Measurements from ENCODE around the gene VEPH1.
"Not testable (repeated sequence)": the region's sequence is repeated elsewhere in the genome, so short reads cannot be mapped to it uniquely, and the experiment has no call there.

VEPH1 gene

DNA sequence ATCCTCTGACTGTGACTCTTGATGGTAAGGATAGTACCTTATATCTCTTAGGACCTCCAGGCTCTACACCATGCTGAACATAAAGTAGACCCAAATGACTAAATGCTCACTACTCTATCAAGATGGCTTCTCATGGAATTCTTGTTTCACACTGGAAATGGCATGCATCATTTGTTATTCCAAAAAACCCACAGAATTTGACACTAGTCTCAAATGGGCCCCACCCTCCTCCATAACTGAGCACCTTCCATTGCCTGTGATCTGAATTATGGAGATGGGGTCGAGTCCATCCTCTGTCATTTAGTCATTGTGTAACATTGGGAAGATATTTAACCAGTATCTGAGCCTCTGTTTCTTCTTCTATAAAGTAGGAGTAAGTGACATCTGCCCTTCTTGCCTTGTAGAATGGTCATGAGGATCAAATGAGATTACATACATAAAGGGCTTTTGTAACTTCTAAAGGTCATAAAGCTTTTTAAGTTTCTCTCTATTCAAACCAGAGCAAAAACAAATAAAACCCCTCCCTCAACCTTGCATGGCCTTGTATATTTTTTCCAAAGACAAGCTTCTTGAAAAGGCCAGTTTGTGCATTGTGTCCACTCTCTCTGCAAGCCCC is 123.6 kb downstream of the VEPH1 start:
- no peak for DNase-seq

DNA sequence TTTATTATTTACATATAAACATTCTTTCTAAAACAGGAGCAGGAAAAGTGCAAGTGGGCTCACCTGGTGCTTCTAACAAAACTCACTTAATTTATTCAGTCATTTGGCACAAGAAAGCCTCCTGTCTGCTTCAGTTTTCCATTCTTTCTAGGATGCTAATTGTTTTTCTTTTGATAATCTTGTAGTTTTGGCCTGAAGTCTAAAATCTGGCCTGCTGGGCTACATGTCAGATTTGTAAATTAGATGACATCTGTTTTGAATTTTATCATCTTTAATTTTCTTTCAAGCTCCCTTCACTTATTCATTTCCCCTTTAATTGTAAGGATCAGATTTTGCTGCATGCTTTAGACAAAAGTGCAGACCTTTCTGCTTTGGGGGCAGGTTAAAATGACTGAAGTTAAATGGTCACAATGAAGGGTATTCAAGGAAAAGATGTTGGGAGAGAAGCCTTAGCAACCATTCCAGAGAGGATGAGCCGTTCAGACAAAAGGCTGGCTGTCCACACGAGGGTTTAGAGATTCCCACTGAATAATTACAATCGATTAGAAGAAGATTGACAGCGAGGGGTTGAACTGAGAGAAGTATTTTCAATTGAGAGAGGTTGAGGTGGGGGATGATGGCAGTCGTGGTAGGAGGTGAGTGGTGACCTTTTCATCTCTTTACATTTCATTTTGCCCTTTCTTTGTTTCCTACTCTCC is 126.5 kb downstream of the VEPH1 start:
- no peak for DNase-seq

DNA sequence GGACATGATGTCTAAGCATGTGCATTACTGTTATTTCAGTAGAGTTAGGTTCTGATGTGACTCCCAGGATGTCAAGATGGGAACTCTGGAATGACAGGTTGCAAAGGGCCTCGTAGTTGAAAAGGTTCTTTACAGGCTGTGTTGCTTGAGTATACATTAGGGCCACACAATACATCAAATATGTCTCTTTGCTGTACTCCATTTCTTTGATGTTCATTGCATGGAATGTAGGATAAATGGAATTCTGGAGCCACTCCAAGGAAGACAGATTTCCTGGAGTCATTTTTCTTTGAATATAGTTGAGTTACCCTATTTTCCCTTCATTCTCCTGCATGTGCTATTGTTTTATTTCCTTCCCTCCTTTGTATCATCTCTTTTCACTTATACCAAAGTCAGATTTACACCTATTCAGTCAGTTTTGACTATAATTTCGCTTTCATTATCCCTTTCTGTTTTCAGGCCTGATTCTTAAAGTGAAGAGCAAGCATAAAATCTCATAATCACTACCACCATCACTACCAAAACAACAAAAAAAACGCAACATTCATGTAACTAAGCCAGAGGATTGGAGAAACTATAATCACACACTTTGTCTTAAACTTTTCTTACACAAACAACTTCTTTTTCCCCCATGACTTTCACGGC is 127.8 kb downstream of the VEPH1 start:
- DNase-seq, result no peak

- no peak for DNase-seq
Measured at GRCh38 chr3:157374933-157375332, 128.3 kb downstream of the VEPH1 start.

DNA sequence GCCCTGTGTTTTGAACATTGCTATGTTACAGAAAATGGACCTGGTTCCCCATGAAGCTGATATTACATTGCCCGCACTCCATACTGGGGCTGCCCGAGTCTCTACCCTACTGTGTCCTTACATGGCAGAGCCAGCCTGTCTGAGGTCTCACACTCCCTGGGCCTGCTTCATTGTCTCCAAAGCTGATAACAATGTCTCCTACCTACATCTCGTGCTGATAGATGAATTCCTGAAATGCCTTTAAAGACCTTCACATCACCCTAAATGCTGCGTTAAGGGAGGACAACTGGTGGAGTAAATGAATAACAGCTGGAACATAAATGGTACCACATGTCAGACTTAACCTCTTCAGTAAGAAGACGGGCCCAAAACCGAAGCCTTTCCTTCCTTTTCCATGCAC is 129.4 kb downstream of the VEPH1 start:
- DNase-seq, result no peak

DNA sequence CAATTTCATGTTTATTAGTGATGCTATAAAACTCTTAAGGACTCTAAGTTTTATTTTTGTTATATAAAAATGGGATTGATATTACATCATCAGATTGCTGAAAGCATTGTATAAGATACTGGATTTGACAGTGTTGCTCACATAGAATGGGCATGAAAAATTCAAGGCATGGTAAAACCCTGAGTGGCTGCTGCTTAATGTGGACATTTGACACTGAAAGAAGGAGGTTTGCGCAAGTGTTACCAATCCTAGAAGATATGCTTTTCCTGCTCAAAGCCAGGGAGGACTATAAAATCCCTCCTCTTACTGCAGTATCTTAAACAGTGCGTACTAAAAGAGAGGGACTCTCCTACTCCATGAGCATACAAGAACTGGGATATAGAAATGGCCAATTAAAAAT is 132.3 kb downstream of the VEPH1 start:
- no peak for DNase-seq

GRCh38 chr3:157369727-157370421 is 133.3 kb downstream of the VEPH1 start:
- DNase-seq, result peak; percentile 47

DNA sequence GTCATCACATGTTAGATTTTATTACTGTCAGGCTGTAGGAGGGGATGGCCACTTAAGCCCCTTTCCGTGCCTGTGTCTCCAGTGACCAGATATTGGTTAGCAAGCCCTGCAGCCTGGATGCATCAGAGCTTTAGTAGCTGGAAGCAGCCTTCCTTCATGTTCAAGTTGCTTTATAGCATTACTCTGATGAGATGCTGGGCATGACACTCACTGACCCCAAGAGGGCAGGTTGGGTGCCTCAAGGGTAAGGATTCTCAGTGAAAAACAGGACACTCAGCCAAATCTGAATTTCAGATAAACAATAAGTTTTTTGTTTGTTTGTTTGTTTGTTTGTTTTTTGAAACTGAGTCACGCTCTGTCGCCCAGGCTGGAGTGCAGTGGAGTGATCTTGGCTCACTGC is 135.0 kb downstream of the VEPH1 start:
- no peak for DNase-seq

DNA sequence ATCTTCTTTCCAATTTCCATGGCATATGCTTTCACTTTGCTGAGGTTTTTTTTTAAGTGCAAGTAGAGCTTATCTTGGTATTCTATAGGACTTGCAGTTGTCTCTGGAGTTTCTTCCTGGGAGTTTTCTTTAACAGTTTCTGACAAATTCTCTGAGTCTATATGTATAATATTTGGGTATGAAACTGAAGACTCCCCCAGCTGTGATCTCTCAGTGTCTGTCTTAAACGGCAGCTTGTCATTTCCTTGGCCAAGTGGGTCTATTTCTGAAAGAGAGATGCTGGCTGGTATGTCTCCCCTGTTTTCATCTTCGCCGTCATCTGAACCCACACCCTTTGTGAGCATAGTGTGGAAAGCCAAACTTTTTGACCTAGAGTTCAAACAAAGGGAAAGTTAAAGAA is 139.8 kb downstream of the VEPH1 start:
- no peak for DNase-seq

GRCh38 chr3:157362348-157362747 is 140.9 kb downstream of the VEPH1 start:
- DNase-seq, result no peak

DNA sequence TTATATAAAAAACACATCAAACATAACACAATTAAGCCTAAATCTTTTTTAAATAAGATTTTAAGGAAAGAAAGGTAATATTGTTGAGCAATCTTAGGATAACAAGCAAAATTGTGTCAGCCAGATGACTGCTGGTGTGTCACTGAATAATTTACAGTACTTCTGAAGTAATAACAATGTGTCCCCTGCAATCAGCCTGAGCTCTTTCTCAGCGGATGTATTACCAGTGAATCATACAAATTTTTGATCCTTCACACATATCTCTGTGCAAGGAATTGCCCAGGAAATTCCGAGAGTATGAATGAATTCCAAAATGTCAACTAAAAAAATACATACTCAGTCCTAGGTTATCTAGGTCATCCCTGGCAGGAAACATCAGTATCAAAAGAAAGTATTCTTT is 143.2 kb downstream of the VEPH1 start:
- DNase-seq, result no peak

- DNase-seq, result no peak
Measured at GRCh38 chr3:157356541-157356940, 146.7 kb downstream of the VEPH1 start.

- no peak for DNase-seq
Measured at GRCh38 chr3:157355276-157355675, 147.9 kb downstream of the VEPH1 start.

DNA sequence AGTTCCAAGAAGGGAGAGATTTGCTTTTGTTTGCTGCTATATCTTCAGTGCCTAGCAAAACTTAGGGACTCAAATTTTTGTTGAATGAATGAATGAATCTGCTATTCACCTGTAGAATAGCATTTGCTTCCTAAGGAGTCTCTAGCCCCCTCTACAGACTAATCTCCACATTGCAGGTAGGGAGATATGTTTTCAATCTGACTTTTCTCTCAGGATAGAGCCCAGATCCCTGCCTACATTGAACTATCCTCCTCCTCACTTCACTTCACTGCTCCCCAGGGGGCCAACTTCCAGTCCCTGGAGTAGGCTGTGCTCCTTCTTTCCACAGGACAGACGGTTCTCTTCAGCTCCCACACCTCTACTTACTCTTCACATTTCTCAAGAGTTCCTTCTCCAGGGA is 148.5 kb downstream of the VEPH1 start:
- DNase-seq, result no peak

DNA sequence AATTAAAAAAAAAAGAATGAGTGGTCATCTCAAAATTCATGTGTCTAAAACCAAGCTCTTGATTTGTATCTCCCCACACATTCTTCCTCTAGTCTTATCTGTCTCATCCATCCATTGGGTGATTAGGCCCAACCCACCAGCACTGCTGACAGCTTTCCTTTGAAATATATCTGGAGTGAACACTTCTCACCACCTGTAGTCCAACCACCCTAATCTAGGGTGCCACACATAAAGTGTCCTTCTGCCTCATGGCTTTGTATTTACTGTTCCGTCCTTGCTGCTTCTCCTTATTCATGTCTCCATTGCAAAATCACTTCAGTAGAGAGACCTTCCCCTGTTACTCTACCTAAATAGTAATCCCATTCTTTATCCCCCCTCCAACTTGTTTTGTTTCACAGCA is 149.0 kb downstream of the VEPH1 start:
- no peak for DNase-seq

DNA sequence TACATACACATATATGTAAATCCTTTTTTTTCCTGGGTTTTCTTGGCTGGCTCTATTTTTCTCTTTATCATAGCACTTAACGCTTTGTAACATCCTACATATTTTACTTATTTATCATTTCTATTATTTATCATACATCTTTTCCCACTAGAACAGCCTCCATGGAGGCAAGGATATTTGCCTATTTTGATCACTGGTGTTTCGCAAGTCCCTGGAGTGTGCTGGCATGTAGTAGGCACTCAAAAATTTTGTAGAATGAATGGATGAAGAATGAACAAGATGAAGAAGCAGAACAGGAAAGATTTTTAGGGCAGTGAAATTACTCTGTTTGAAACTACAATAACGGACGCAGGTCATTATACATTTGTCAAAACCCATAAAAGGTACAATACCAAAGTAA is 149.6 kb downstream of the VEPH1 start:
- DNase-seq, result no peak

DNA sequence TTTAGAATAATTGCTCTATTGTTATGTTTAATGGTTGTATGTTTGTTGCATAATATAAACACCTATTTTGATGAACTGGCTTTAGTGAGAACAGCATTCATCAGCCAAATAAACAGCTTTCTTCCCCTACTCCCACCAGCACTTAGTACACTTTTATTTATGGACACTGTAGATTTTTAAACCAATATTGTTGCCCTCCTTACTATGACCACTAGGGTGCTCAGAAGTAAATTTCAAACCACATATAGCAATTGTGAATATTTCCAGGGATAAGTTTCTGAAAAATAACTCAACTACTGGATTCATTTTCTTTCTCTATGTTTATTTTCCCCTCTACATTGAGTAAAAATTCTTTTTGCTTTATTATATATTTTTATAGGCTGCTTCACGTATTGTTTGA is 151.2 kb downstream of the VEPH1 start:
- no peak for DNase-seq

DNA sequence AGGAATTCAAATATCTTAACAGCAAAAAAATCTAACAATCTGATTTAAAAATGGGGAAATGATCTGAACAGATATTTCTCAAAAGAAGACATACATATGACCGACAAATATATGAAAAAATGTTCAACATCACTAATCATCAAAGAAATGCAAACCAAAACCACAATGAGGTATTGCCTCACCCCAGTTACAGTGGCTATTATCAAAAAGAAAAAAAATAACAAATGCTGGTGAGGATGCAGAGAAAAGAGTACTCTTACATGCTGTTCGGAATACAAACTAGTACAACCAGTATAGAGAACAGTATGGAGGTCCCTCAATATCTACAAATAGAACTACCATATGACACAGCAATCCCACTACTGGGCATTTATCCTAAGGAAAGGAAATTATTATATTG is 152.6 kb downstream of the VEPH1 start:
- not testable (repeated sequence) for DNase-seq

DNA sequence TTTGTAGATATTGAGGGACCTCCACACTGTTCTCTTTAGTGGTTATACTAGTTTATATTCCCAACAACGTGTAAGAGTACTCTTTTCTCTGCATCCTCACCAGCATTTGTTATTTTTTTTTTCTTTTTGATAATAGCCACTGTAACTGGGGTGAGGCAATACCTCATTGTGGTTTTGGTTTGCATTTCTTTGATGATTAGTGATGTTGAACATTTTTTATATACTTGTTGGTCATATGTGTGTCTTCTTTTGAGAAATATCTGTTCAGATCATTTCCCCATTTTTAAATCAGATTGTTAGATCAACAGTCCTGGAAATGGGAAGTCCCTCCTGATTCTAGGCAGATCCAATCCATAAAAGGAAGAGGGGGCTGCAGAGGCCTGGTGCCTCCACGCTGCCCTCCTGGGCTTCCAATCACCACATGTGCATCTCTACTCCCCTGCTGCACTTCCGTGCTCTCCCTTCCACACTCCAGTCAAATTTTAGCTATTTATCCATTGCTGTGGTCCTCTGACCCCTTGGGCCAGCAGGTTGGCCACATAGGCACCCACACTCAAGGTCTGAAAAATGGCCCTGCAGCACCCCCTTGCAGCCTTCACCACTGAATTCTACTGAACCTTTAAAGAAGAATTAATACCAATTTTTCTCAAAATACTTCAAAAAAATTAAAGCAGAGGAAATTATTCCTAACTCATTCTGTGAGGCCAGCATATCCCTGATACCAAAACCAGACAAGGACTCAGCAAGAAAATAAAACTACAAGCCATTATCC is 154.7 kb downstream of the VEPH1 start:
- DNase-seq, result not testable (repeated sequence)

- no peak for DNase-seq
Measured at GRCh38 chr3:157347577-157348303, 155.5 kb downstream of the VEPH1 start.

GRCh38 chr3:157336252-157337009 is 166.8 kb downstream of the VEPH1 start:
- DNase-seq, result no peak
